ENCODE data around the gene ADH1A.

The ADH1A gene
- long read RNA-seq = 0 reads

DNA sequence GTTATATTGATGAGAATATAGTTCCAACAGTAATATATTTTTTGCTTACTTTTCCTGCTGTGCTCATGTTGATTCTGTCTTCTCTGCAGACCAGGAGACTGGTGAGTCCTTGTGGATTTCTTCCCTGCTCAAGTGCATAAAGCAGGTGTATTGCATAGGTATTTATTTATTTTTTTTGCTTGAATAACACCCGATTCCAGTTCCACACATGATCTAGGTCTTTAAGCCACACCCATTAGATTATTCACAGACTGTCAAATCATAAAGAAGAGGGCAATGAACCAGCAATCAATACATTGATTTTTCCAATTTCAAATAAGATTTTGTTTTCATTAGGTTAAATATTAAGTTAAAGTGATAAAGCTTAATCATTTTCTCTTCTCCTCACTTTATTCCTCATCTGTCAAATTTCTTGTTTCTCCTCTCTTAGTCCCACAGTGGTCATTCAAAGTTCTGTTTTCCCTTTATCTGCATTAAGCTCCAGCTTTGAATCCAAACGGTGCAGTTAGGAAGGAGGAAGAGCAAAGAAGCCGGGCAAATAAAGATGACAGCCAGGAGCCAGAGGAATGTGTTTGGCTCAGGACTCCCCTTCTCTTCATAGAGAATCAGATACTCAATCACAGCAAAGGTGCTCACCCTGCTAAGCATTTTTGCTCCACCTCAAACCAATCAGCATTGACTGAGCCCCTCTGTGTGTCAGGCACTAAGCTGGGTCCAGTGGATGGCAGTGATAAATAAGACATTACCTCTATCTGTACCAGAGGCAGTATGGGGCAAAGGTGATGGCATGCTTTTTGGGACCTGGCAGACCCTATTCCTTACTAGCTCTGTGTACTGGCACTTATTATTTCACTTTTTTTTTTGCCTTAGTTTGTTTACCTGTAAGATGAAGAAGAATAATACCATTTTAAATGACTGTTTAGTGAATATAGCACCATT lies at the start of gene ADH1A:
Gene ADH1A, minus strand, starts transcription at position 138 of the 939 bp plus-strand sequence. Its CDS starts 71 bp downstream, at position 67.
- H3K27me3 ChIP-seq (ENCODE audit: insufficient read depth, poor library complexity, severe bottlenecking) = no peaks in the 10 kb centered on the region
- H3K27ac ChIP-seq (replicated peaks) = no peak within 1 kb of the TSS
- TF ChIP-seq, protein P1, sequence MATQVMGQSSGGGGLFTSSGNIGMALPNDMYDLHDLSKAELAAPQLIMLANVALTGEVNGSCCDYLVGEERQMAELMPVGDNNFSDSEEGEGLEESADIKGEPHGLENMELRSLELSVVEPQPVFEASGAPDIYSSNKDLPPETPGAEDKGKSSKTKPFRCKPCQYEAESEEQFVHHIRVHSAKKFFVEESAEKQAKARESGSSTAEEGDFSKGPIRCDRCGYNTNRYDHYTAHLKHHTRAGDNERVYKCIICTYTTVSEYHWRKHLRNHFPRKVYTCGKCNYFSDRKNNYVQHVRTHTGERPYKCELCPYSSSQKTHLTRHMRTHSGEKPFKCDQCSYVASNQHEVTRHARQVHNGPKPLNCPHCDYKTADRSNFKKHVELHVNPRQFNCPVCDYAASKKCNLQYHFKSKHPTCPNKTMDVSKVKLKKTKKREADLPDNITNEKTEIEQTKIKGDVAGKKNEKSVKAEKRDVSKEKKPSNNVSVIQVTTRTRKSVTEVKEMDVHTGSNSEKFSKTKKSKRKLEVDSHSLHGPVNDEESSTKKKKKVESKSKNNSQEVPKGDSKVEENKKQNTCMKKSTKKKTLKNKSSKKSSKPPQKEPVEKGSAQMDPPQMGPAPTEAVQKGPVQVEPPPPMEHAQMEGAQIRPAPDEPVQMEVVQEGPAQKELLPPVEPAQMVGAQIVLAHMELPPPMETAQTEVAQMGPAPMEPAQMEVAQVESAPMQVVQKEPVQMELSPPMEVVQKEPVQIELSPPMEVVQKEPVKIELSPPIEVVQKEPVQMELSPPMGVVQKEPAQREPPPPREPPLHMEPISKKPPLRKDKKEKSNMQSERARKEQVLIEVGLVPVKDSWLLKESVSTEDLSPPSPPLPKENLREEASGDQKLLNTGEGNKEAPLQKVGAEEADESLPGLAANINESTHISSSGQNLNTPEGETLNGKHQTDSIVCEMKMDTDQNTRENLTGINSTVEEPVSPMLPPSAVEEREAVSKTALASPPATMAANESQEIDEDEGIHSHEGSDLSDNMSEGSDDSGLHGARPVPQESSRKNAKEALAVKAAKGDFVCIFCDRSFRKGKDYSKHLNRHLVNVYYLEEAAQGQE (IDR thresholded peaks at IDR 0.05; ENCODE audit: insufficient replicate concordance, low read depth) = no peak
- TF ChIP-seq, protein P2, sequence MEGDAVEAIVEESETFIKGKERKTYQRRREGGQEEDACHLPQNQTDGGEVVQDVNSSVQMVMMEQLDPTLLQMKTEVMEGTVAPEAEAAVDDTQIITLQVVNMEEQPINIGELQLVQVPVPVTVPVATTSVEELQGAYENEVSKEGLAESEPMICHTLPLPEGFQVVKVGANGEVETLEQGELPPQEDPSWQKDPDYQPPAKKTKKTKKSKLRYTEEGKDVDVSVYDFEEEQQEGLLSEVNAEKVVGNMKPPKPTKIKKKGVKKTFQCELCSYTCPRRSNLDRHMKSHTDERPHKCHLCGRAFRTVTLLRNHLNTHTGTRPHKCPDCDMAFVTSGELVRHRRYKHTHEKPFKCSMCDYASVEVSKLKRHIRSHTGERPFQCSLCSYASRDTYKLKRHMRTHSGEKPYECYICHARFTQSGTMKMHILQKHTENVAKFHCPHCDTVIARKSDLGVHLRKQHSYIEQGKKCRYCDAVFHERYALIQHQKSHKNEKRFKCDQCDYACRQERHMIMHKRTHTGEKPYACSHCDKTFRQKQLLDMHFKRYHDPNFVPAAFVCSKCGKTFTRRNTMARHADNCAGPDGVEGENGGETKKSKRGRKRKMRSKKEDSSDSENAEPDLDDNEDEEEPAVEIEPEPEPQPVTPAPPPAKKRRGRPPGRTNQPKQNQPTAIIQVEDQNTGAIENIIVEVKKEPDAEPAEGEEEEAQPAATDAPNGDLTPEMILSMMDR (IDR thresholded peaks at IDR 0.05; ENCODE audit: insufficient read depth, low read length) = no peak
- TF ChIP-seq SPI1 (IDR thresholded peaks at IDR 0.05; ENCODE audit: borderline replicate concordance, low read depth) = no peak
- TF ChIP-seq GABPA (IDR thresholded peaks at IDR 0.05; ENCODE audit: low read depth) = no peak
- TF ChIP-seq POLR2AphosphoS5 (IDR thresholded peaks at IDR 0.05; ENCODE audit: low read depth) = no peak
- H3K4me3 ChIP-seq (replicated peaks; ENCODE audit: insufficient read depth, low read length) = no peak within 1 kb of the TSS
- no peak for DNase-seq (ENCODE audit: low read depth in 1 of 2, low spot score in 1 of 2)

DNA sequence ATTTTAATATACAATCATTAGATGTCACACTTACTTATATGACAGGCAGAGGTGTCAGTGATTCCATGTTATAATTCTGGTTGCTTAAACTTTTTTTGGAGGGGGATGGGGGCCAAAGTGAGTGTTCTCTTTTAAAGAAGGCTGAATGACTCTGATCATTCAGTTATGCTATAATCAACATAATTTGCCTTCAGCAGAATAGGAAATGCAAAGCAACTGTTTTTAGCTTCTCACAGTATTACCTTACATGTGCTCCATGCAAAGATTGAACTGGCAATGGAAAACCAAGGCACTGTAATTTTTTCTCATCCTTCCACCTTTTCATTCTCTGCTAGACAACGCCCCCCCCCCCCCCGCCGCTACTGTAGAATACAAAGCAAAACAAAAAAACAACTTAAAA lies 48.4 kb upstream of the ADH1A start:
- no peaks in the 10 kb centered on the region for H3K27me3 ChIP-seq (ENCODE audit: insufficient read depth, poor library complexity, severe bottlenecking)
- TF ChIP-seq GABPA (IDR thresholded peaks at IDR 0.05; ENCODE audit: low read depth) (no peak), SPI1 (IDR thresholded peaks at IDR 0.05; ENCODE audit: borderline replicate concordance, low read depth) (no peak), POLR2AphosphoS5 (IDR thresholded peaks at IDR 0.05; ENCODE audit: low read depth) (no peak)
- TF ChIP-seq, protein P1 (IDR thresholded peaks at IDR 0.05; ENCODE audit: insufficient replicate concordance, low read depth) = no peak
- TF ChIP-seq, protein P2 (IDR thresholded peaks at IDR 0.05; ENCODE audit: insufficient read depth, low read length) = no peak
- no peak overlapping the region for H3K27ac ChIP-seq (replicated peaks)
- DNase-seq (ENCODE audit: low read depth in 1 of 2, low spot score in 1 of 2) = no peak
- no peak overlapping the region for H3K4me3 ChIP-seq (replicated peaks; ENCODE audit: insufficient read depth, low read length)

DNA sequence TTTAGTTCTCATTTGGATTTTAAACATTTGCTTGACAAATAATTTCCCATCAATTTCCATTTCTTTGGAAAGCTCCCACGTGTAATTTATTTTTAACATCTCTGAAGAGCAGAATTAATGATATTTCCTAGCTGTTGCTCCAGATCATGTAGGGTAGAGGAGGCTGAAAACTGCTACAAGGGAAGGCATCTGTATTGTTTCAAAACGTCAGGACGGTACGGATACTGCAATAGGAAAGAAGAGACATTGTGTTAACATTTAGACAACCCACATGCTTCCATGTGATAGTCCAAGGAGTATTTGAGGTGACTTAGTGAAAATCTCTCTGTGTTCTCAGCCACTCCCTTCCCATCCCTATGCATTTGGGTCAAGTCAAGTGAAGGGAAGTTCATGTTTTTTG lies 45.8 kb upstream of the ADH1A start:
- Histone ChIP-seq H3K27me3 (ENCODE audit: insufficient read depth, poor library complexity, severe bottlenecking) (no peaks in the 10 kb centered on the region), H3K27ac (replicated peaks) (no peak overlapping the region), H3K4me3 (replicated peaks; ENCODE audit: insufficient read depth, low read length) (no peak overlapping the region)
- TF ChIP-seq GABPA (IDR thresholded peaks at IDR 0.05; ENCODE audit: low read depth) (no peak), POLR2AphosphoS5 (IDR thresholded peaks at IDR 0.05; ENCODE audit: low read depth) (no peak), SPI1 (IDR thresholded peaks at IDR 0.05; ENCODE audit: borderline replicate concordance, low read depth) (no peak)
- TF ChIP-seq, protein P2 (IDR thresholded peaks at IDR 0.05; ENCODE audit: insufficient read depth, low read length) = no peak
- TF ChIP-seq, protein P1 (IDR thresholded peaks at IDR 0.05; ENCODE audit: insufficient replicate concordance, low read depth) = no peak
- DNase-seq (ENCODE audit: low read depth in 1 of 2, low spot score in 1 of 2) = no peak

Measured in HL-60 (cell line).